ENCODE measurements around the gene GPR160.

DNA sequence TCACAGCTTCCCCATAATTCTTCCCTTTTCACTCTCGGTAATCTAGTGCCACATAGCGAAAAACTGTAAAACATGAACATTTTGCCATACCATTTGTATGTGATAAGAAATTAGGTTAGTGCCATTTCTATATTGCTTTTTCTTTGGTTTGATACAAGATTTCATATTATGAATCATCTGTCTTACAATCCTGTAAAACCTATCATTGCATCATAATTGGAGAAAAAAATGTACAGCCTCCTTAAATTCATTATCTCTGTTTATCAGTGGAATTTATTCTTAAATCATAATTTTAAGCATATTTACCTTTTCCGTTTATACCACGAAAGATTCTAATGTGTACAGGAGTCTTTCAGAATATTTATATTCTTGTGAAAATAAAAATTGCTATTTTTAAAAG lies 47.4 kb upstream of the GPR160 start:
- TF ChIP-seq, protein P1, sequence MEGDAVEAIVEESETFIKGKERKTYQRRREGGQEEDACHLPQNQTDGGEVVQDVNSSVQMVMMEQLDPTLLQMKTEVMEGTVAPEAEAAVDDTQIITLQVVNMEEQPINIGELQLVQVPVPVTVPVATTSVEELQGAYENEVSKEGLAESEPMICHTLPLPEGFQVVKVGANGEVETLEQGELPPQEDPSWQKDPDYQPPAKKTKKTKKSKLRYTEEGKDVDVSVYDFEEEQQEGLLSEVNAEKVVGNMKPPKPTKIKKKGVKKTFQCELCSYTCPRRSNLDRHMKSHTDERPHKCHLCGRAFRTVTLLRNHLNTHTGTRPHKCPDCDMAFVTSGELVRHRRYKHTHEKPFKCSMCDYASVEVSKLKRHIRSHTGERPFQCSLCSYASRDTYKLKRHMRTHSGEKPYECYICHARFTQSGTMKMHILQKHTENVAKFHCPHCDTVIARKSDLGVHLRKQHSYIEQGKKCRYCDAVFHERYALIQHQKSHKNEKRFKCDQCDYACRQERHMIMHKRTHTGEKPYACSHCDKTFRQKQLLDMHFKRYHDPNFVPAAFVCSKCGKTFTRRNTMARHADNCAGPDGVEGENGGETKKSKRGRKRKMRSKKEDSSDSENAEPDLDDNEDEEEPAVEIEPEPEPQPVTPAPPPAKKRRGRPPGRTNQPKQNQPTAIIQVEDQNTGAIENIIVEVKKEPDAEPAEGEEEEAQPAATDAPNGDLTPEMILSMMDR (IDR thresholded peaks at IDR 0.05) = no peak
- no peak for TF ChIP-seq POLR2A (IDR thresholded peaks at IDR 0.05)

Data from body of pancreas (tissue), 4 donors.